Keratinocyte (primary cell): ENCODE data around the gene PLEKHG4. TPM values are rescaled to one million over a fixed set of nuclear protein-coding genes. Genes with fewer than 3 reads are reported as not detected.
A peak's percentile ranks its signal among the peaks of the same experiment; 100 is the strongest.

Source experiments
- DNase-seq: peaks from one replicate; pipeline ENCODE4 v3.0.0-alpha.2; 2011; ENCODE audit warnings: low read depth, missing footprints, low spot score
- FAIRE-seq: peaks from 2 replicates; lab custom pipeline; 2011; peaks lifted over from hg19 to GRCh38; lab: Jason Lieb, UNC
- H2AFZ ChIP-seq: 2 replicates; pipeline ENCODE4 v1.6.0; 2012; ENCODE audit warnings: low read length, control low read depth, inconsistent platforms; ENCODE audit not compliant: control insufficient read depth
- H3K27ac ChIP-seq: 2 replicates; pipeline ENCODE4 v1.5.1; 2011; ENCODE audit warnings: low read length; ENCODE audit not compliant: control insufficient read depth, insufficient read depth
- H3K27me3 ChIP-seq: 3 replicates; pipeline ENCODE4 v1.6.0; 2011; ENCODE audit warnings: low read length; ENCODE audit not compliant: control insufficient read depth, insufficient read depth; ENCODE audit errors: extremely low read depth
- H3K36me3 ChIP-seq, 2 experiments: 2 replicates in 1 of 2; 3 replicates in 1 of 2; pipeline ENCODE4 v1.5.1; 2011; ENCODE audit warnings: low read length in 2 of 2, mild to moderate bottlenecking in 1 of 2; ENCODE audit not compliant: control insufficient read depth in 2 of 2, insufficient read depth in 2 of 2; ENCODE audit errors: extremely low read depth in 1 of 2
- H3K4me1 ChIP-seq: 3 replicates; pipeline ENCODE4 v1.5.1; 2011; ENCODE audit warnings: low read length; ENCODE audit not compliant: control insufficient read depth, insufficient read depth; ENCODE audit errors: extremely low read depth
- H3K4me2 ChIP-seq: 3 replicates; pipeline ENCODE4 v1.6.0; 2011; ENCODE audit warnings: low read depth, low read length; ENCODE audit not compliant: control insufficient read depth, insufficient read depth; ENCODE audit errors: extremely low read depth
- H3K4me3 ChIP-seq, 3 experiments: fragments of 200-600 bp in 1 of 3; sonication (generic) in 1 of 3; 2 replicates in 2 of 3; 3 replicates in 1 of 3; pipeline ENCODE4 v1.5.1; 2011 to 2016; ENCODE audit warnings: low read length in 3 of 3, mild to moderate bottlenecking in 3 of 3, control low read depth in 2 of 3, inconsistent platforms in 1 of 3, low read depth in 1 of 3, mixed read lengths in 1 of 3, mixed run types in 1 of 3, moderate library complexity in 1 of 3; ENCODE audit not compliant: control insufficient read depth in 2 of 3, insufficient read depth in 2 of 3; ENCODE audit errors: extremely low read depth in 1 of 3
- H3K79me2 ChIP-seq: 2 replicates; pipeline ENCODE4 v1.6.0; 2012; ENCODE audit warnings: low read length; ENCODE audit not compliant: control insufficient read depth, insufficient read depth
- H3K9ac ChIP-seq: 3 replicates; pipeline ENCODE4 v1.6.0; 2011; ENCODE audit warnings: low read length; ENCODE audit not compliant: control insufficient read depth, insufficient read depth; ENCODE audit errors: extremely low read depth
- H3K9me1 ChIP-seq: 3 replicates; pipeline ENCODE4 v1.6.0; 2011; ENCODE audit warnings: low read length; ENCODE audit not compliant: control insufficient read depth, insufficient read depth; ENCODE audit errors: extremely low read depth
- H3K9me3 ChIP-seq: 2 replicates; pipeline ENCODE4 v1.5.1; 2012; ENCODE audit warnings: low read depth, low read length; ENCODE audit not compliant: control insufficient read depth
- H4K20me1 ChIP-seq: 3 replicates; pipeline ENCODE4 v1.6.0; 2011; ENCODE audit warnings: low read length; ENCODE audit not compliant: control insufficient read depth, insufficient read depth; ENCODE audit errors: extremely low read depth
- EZH2 ChIP-seq: IDR thresholded peaks from one replicate; pipeline ENCODE4 v1.6.1; 2012; ENCODE audit warnings: inconsistent platforms, mild to moderate bottlenecking, low read length, moderate library complexity
- dilution Hi-C: fragments of 300-500 bp; cut with MboI; formaldehyde crosslinking; loops from one replicate; pipeline ENCODE4 v1.7.0; 2020; ENCODE audit warnings: low sequenced_read_pairs; ENCODE audit not compliant: extremely low pct_ligation_motif_present
- polyA plus RNA-seq, 5 experiments: library from polyadenylated mRNA; depleted of rRNA in 3 of 5; stranded (reverse) in 3 of 5; stranded (forward) in 1 of 5; unstranded in 1 of 5; fragments of >200 nt; gene quantifications; 1 replicate in 1 of 5; 2 replicates in 3 of 5; 3 replicates in 1 of 5; pipeline versions ENCODE4 v1.2.1 to v1.2.3, GENCODE V29; 2011 to 2012; ENCODE audit warnings: missing spikeins in 2 of 5, low read depth in 1 of 5, low replicate concordance in 1 of 5
- TF ChIP-seq, protein P1 (sequence below), 3 experiments: IDR thresholded peaks in 1 of 3; conservative IDR thresholded peaks in 1 of 3; optimal IDR thresholded peaks in 1 of 3; 2 replicates in 2 of 3; 3 replicates in 1 of 3; pipeline versions ENCODE3 to v1.5.1; 2011; ENCODE audit warnings: low read length in 3 of 3, mild to moderate bottlenecking in 3 of 3, moderate library complexity in 2 of 3, control low read depth in 1 of 3, inconsistent platforms in 1 of 3; ENCODE audit not compliant: insufficient read depth in 2 of 3; ENCODE audit errors: extremely low read depth in 1 of 3

The PLEKHG4 gene
- polyA plus RNA-seq, 1 donor (not counting 4 experiments of a cell fraction or from before 2014, with no cell fraction given) = 1.3 TPM

DNA sequence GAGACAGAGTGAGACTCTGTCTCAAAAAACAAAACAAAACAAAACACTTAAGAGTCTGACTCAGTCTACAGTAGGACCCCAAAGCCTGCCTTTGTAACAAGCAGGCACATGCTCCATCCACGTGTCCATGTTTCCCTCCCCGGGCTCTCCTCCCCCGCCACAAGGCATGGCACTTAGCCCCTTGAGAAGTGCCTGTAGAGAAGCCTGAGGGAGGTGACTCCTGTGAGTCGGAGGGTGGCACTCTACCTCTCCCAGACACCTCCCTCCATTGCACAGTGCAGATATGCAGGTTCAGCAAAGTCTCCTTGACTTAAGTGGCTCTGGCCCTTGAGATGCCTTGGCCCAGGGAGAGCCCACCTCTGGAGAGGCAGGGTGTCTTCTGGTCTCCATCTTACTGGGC, 38.8 kb upstream of the PLEKHG4 start:
- FAIRE-seq = peak; percentile 23
- TF ChIP-seq, protein P1, sequence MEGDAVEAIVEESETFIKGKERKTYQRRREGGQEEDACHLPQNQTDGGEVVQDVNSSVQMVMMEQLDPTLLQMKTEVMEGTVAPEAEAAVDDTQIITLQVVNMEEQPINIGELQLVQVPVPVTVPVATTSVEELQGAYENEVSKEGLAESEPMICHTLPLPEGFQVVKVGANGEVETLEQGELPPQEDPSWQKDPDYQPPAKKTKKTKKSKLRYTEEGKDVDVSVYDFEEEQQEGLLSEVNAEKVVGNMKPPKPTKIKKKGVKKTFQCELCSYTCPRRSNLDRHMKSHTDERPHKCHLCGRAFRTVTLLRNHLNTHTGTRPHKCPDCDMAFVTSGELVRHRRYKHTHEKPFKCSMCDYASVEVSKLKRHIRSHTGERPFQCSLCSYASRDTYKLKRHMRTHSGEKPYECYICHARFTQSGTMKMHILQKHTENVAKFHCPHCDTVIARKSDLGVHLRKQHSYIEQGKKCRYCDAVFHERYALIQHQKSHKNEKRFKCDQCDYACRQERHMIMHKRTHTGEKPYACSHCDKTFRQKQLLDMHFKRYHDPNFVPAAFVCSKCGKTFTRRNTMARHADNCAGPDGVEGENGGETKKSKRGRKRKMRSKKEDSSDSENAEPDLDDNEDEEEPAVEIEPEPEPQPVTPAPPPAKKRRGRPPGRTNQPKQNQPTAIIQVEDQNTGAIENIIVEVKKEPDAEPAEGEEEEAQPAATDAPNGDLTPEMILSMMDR (optimal IDR thresholded peaks at IDR 0.05 in 1 of 3, IDR thresholded peaks at IDR 0.05 in 1 of 3, conservative IDR thresholded peaks at IDR 0.05 in 1 of 3; ENCODE audit: extremely low read depth in 1 of 3, insufficient read depth in 2 of 3, low read length in 3 of 3) = peak in 1 of 3 experiments; percentile 48
- TF ChIP-seq EZH2 = no peak
- Histone ChIP-seq H3K36me3 (peaks cover 18 to 25% of the 10 kb centered on the region in 2 experiments), H2AFZ (no peak overlapping the region), H4K20me1 (no peaks in the 10 kb centered on the region), H3K9me1 (peaks cover 2% of the 10 kb centered on the region), H3K27ac (peak overlapping the region; percentile 91), H3K79me2 (peaks cover 24% of the 10 kb centered on the region), H3K27me3 (no peaks in the 10 kb centered on the region), H3K9me3 (no peaks in the 10 kb centered on the region), H3K4me2 (peak overlapping the region; percentile 70), H3K9ac (peak overlapping the region; percentile 68), H3K4me3 (no peak overlapping the region), H3K4me1 (peaks cover 62% of the 10 kb centered on the region)
- dilution Hi-C loops = no loop called here
- no peak for DNase-seq

DNA sequence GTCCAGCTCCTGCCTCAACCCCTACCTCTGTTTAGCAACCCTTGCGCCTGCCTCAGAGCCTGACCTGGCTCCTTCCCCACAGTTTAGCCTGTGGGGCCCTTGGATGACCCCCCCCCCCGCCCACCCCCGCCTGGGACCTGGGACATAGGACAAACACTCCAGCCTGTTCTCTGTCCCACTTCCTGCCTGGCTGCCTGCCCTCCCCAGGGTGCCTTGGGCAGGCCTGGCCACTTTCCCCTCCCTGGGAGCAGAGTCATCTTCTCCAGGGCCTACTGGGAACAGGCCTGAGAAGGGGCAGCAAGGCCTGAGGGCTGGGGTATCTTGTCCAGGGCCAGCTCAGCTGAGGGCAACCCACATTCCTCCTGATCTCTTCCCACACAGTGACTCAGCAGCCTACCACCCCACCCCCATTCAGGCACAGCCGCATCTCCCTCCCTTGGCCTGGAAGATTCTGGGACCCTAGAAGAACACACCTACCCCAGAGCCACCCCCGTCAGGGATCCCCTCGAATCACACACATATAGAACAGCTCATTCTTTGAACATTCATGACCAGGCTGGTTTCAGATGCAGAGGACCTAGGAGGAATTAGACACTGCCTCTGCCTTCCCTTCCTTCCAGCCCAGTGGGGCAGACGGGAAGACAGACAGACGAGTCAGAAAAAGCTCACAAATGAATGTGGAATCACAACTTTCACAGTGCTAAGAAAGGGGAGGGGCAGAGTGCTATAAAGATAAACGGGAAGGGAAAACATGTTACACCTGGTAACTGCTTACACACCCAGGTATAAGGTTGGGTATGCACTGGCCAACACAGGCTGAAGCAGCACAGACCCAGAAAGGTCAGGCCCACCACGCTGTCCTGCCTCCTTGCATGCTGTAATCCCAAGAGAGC, 38.1 kb upstream of the PLEKHG4 start:
- TF ChIP-seq EZH2 = no peak
- TF ChIP-seq, protein P1 (optimal IDR thresholded peaks at IDR 0.05 in 1 of 3, IDR thresholded peaks at IDR 0.05 in 1 of 3, conservative IDR thresholded peaks at IDR 0.05 in 1 of 3; ENCODE audit: extremely low read depth in 1 of 3, insufficient read depth in 2 of 3, low read length in 3 of 3) = no peak
- dilution Hi-C loops = no loop called here
- peak; percentile 53 for FAIRE-seq
- Histone ChIP-seq H3K27ac (peak overlapping the region; percentile 91), H3K79me2 (peaks cover 22% of the 10 kb centered on the region), H3K4me2 (peak overlapping the region; percentile 79), H4K20me1 (no peaks in the 10 kb centered on the region), H3K9me3 (no peaks in the 10 kb centered on the region), H3K36me3 (peaks cover 12 to 21% of the 10 kb centered on the region in 2 experiments), H3K4me1 (peaks cover 61% of the 10 kb centered on the region), H2AFZ (peak overlapping the region; percentile 6), H3K4me3 (peak overlapping the region in 1 of 3 experiments; percentile 46), H3K9ac (peak overlapping the region; percentile 68), H3K9me1 (peaks cover 2% of the 10 kb centered on the region), H3K27me3 (no peaks in the 10 kb centered on the region)
- peak; percentile 87 for DNase-seq
